IPS-18a (cell line): ENCODE data around the gene SHF.
A peak's percentile ranks its signal among the peaks of the same experiment; 100 is the strongest.

Source experiments
- H3K27ac ChIP-seq: one replicate; pipeline ENCODE4 v1.5.1; 2013; ENCODE audit warnings: low read length
- H3K27me3 ChIP-seq: one replicate; pipeline ENCODE4 v1.6.1; 2013; ENCODE audit warnings: mild to moderate bottlenecking, low read length; ENCODE audit not compliant: control insufficient read depth, insufficient read depth
- H3K36me3 ChIP-seq: one replicate; pipeline ENCODE4 v1.6.1; 2013; ENCODE audit warnings: low read depth, low read length; ENCODE audit not compliant: control insufficient read depth
- H3K4me1 ChIP-seq: one replicate; pipeline ENCODE4 v1.6.1; 2013; ENCODE audit warnings: low read depth, low read length; ENCODE audit not compliant: control insufficient read depth
- H3K4me3 ChIP-seq: one replicate; pipeline ENCODE4 v1.5.1; 2013; ENCODE audit warnings: low read length
- H3K9ac ChIP-seq: one replicate; pipeline ENCODE4 v1.6.1; 2013; ENCODE audit warnings: mild to moderate bottlenecking, low read length, moderate library complexity
- H3K9me3 ChIP-seq: one replicate; pipeline ENCODE4 v1.6.1; 2013; ENCODE audit warnings: low read depth, low read length; ENCODE audit not compliant: control insufficient read depth

Gene SHF

GRCh38 chr15:45128971-45129639 lies 58.7 kb downstream of the SHF start:
- Histone ChIP-seq H3K4me3 (peak overlapping the region; percentile 51), H3K4me1 (no peaks in the 10 kb centered on the region), H3K27me3 (peaks cover 100% of the 10 kb centered on the region), H3K36me3 (no peaks in the 10 kb centered on the region), H3K27ac (no peak overlapping the region), H3K9me3 (no peaks in the 10 kb centered on the region), H3K9ac (no peak overlapping the region)

DNA sequence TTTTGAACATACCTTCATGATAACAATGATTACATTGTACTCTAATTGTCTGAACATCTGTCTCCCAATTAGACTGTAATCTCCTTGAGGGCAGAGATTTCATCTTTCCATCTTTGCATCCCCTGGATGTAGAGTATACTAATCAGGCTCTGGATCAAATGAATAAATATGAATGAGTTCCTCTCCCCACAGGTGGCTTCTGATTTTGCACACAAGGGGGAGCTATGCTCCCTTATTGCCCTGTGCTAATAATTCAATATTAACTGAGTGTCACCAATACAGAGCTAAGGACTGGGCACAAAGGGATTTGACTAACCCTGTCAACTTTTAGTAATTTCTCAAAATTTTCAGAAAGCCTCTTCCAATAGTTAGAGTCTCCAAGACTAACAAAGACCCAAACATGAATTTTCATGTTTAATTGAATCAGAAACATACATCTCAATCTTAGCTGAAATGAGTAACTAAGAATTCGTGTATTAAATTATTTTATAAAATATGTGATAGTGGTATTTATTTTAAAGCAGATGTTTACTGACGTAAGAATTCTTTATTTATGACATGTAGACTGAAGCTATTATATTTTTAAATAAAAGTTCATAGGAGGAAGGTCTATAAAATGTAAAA lies 61.1 kb downstream of the SHF start:
- Histone ChIP-seq H3K9me3 (no peaks in the 10 kb centered on the region), H3K27me3 (peaks cover 91% of the 10 kb centered on the region), H3K27ac (no peak overlapping the region), H3K4me3 (no peak overlapping the region), H3K4me1 (no peaks in the 10 kb centered on the region), H3K9ac (no peak overlapping the region), H3K36me3 (no peaks in the 10 kb centered on the region)

GRCh38 chr15:45123397-45123796 lies 64.4 kb downstream of the SHF start:
- Histone ChIP-seq H3K27ac (no peak overlapping the region), H3K4me3 (no peak overlapping the region), H3K9me3 (no peaks in the 10 kb centered on the region), H3K4me1 (no peaks in the 10 kb centered on the region), H3K9ac (no peak overlapping the region), H3K27me3 (peaks cover 82% of the 10 kb centered on the region), H3K36me3 (no peaks in the 10 kb centered on the region)

- no peak overlapping the region for H3K27ac ChIP-seq
- no peak overlapping the region for H3K4me3 ChIP-seq
- no peaks in the 10 kb centered on the region for H3K36me3 ChIP-seq
- H3K4me1 ChIP-seq: no peaks in the 10 kb centered on the region
- peaks cover 82% of the 10 kb centered on the region for H3K27me3 ChIP-seq
- H3K9ac ChIP-seq: no peak overlapping the region
- H3K9me3 ChIP-seq: no peaks in the 10 kb centered on the region
These were observed 65.0 kb downstream of the SHF start for GRCh38 chr15:45122719-45123118.

DNA sequence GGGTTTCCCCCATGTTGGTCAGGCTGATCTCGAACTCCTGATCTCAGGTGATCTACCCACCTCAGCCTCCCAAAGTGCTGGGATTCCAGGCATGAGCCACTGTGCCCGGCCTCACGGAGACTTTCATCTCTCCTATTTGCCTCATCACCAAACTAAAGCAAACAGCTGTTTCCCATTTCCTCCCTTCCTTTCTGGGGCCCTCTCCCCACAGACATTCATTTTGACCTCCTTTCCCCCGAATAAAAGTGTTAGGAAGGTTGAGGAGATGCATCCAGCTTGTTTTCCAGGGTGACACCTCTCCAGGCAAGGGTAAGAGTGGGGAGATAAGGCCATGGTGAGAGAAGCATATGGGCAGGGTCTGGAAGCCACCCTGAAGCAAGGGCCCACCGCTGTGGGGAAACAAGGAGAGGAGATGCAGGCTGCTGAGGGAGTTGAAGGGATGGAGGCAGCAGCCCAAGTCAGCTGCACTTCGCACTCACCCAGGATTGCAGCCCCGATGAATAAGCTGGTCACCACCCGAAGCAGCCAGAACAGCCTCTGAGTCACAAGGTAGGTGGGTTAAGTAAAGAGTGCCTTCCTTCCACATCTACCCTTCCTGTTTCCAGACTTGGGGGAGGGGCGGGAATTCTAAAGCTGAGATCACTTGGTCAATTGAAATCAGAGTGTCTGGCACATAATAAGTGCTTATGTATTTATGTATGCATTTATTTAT lies 65.9 kb downstream of the SHF start:
- H3K9me3 ChIP-seq: no peaks in the 10 kb centered on the region
- no peaks in the 10 kb centered on the region for H3K36me3 ChIP-seq
- H3K4me3 ChIP-seq: no peak overlapping the region
- H3K9ac ChIP-seq: no peak overlapping the region
- H3K4me1 ChIP-seq: no peaks in the 10 kb centered on the region
- H3K27ac ChIP-seq: no peak overlapping the region
- peaks cover 82% of the 10 kb centered on the region for H3K27me3 ChIP-seq

DNA sequence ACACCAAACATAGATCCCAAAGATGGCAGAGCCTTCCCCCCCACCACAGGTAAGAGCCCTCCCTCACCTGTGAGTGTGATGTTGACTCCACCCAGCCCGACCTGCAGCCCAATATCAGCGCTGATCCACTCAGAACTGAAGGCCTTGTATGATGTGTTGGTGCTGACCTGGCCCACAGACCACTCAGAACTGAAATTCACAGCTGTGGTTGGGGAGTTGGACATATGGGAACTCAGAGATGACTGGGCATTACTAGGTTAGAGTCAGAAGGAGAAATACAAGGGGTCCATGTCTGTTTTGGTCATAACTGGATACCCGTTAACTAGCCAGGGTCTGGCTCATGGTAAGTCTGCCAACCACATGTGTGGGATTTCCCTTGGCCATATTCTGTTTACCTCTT lies 66.7 kb downstream of the SHF start:
- Histone ChIP-seq H3K27ac (no peak overlapping the region), H3K9ac (no peak overlapping the region), H3K36me3 (no peaks in the 10 kb centered on the region), H3K4me1 (peaks cover 4% of the 10 kb centered on the region), H3K9me3 (no peaks in the 10 kb centered on the region), H3K27me3 (peaks cover 82% of the 10 kb centered on the region), H3K4me3 (no peak overlapping the region)

GRCh38 chr15:45120081-45120972 lies 67.4 kb downstream of the SHF start:
- no peak overlapping the region for H3K9ac ChIP-seq
- H3K9me3 ChIP-seq: no peaks in the 10 kb centered on the region
- H3K27ac ChIP-seq: no peak overlapping the region
- no peaks in the 10 kb centered on the region for H3K36me3 ChIP-seq
- peaks cover 4% of the 10 kb centered on the region for H3K4me1 ChIP-seq
- no peak overlapping the region for H3K4me3 ChIP-seq
- peaks cover 82% of the 10 kb centered on the region for H3K27me3 ChIP-seq

DNA sequence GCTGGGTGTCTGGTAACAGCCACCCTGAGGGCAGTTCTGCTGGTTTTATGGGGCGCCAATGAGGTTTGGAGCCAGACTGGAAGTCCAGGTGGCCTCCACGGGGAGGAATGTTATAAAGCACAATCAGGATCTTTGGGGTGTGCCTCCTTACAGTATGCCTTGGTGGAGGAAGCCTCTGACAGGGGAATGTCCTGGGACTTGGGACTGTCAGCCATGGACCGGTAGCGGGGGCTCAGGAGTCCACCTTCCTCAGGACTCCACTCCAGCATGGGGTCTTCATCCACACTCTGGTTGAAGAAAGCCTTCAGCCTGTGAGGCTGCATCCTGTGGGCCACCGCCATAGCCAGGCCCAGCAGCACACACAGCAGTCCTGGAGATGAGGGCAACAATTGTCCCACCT lies 68.8 kb downstream of the SHF start:
- peaks cover 4% of the 10 kb centered on the region for H3K4me1 ChIP-seq
- peaks cover 82% of the 10 kb centered on the region for H3K27me3 ChIP-seq
- no peaks in the 10 kb centered on the region for H3K9me3 ChIP-seq
- no peak overlapping the region for H3K4me3 ChIP-seq
- H3K27ac ChIP-seq: no peak overlapping the region
- H3K36me3 ChIP-seq: no peaks in the 10 kb centered on the region
- H3K9ac ChIP-seq: no peak overlapping the region

DNA sequence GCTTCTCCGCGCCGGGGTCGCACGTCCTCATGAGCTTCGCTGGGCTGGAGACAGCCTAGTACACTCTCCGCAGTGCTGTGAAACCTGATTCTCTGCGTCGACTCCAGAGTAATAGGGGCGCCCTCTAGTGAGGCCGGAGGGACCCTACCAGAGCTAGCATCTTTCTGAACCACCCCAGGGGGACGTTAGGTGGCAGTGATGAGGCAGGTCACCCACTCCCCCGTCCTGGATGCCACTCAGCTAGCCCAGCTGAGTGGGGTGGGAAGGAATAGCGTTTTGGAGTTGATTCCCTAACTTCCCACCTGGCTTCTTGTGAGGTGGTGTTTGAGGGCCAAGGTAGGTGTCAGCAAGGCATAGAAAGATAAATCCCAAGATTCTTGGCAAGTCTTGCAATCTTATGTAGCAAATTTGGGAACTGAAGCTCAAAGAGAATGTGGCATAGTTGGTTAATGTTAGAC lies 69.6 kb downstream of the SHF start:
- Histone ChIP-seq H3K9ac (no peak overlapping the region), H3K36me3 (no peaks in the 10 kb centered on the region), H3K4me3 (peak overlapping the region; percentile 31), H3K9me3 (no peaks in the 10 kb centered on the region), H3K27me3 (peaks cover 82% of the 10 kb centered on the region), H3K4me1 (peaks cover 11% of the 10 kb centered on the region), H3K27ac (no peak overlapping the region)

DNA sequence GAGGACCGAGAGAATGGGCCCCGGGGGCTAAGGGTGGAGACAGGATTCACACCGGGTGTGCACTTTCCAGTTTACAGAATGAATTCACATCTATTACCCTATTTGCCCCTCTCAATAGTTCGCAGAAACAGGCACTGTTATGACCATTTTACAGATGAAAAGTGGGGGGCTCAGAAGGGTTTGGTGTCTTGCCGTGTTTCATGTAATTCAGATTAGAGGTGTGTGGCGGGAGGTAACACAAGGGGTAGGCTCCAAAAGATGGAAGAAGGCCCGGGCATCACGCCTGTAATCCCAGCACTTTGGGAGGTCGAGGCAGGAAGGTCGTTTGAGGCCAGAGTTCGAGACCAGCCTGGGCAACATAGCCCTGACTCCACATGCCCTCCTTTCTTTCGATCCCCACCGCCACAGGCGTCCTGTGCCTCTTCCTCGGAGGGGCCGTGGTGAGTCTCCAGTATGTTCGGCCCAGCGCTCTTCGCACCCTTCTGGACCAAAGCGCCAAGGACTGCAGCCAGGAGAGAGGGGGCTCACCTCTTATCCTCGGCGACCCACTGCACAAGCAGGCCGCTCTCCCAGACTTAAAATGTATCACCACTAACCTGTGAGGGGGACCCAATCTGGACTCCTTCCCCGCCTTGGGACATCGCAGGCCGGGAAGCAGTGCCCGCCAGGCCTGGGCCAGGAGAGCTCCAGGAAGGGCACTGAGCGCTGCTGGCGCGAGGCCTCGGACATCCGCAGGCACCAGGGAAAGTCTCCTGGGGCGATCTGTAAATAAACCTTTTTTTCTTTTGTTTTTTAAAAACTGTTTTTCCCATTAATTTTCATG lies 70.2 kb downstream of the SHF start:
- Histone ChIP-seq H3K27ac (no peak overlapping the region), H3K4me3 (peak overlapping the region; percentile 31), H3K9ac (no peak overlapping the region), H3K27me3 (peaks cover 82% of the 10 kb centered on the region), H3K9me3 (no peaks in the 10 kb centered on the region), H3K4me1 (peaks cover 11% of the 10 kb centered on the region), H3K36me3 (no peaks in the 10 kb centered on the region)
